WERI-Rb-1 (cell line): ENCODE data around the gene MACROD1.

Source experiments
- DNase-seq: peaks from one replicate; pipeline ENCODE4 v3.0.0-alpha.2; 2020
- H3K27ac ChIP-seq: fragments of 250-450 bp; sonication (Bioruptor Pico); 2 replicates; pipeline ENCODE4 v1.5.1; 2020; ENCODE audit warnings: mild to moderate bottlenecking, moderate library complexity
- H3K27me3 ChIP-seq: fragments of 250-450 bp; sonication (Bioruptor Pico); 2 replicates; pipeline ENCODE4 v1.5.1; 2021; ENCODE audit warnings: mild to moderate bottlenecking, low read depth, moderate library complexity; ENCODE audit not compliant: insufficient read depth, severe bottlenecking
- H3K36me3 ChIP-seq: fragments of 250-450 bp; sonication (Bioruptor Pico); 2 replicates; pipeline ENCODE4 v1.5.1; 2020; ENCODE audit warnings: mild to moderate bottlenecking, moderate library complexity
- H3K4me3 ChIP-seq: 2 replicates; pipeline ENCODE4 v1.5.1; 2011; ENCODE audit warnings: low read depth, mild to moderate bottlenecking, control low read depth, low read length
- H3K9me3 ChIP-seq: fragments of 250-450 bp; sonication (Bioruptor Pico); 2 replicates; pipeline ENCODE4 v1.5.1; 2021; ENCODE audit warnings: mild to moderate bottlenecking, moderate library complexity; ENCODE audit not compliant: severe bottlenecking
- CTCF ChIP-seq: IDR thresholded peaks from 2 replicates; pipeline ENCODE4 v1.5.1; 2011; ENCODE audit warnings: low read depth, mild to moderate bottlenecking, control low read depth, inconsistent platforms, low read length

MACROD1 gene

GRCh38 chr11:64045700-64046099, 120.2 kb downstream of the MACROD1 start:
- Histone ChIP-seq H3K9me3 (no peaks in the 10 kb centered on the region), H3K27ac (no peak overlapping the region), H3K36me3 (0 out of 2 replicates have a peak, but pooled peaks cover 2% of the 10 kb centered on the region), H3K4me3 (no peak overlapping the region), H3K27me3 (no peaks in the 10 kb centered on the region)
- no peak for TF ChIP-seq CTCF
- DNase-seq: no peak

GRCh38 chr11:64044730-64045393, 121.1 kb downstream of the MACROD1 start:
- DNase-seq: no peak
- Histone ChIP-seq H3K9me3 (no peaks in the 10 kb centered on the region), H3K4me3 (no peak overlapping the region), H3K27ac (no peak overlapping the region), H3K27me3 (no peaks in the 10 kb centered on the region), H3K36me3 (0 out of 2 replicates have a peak, but pooled peaks cover 2% of the 10 kb centered on the region)
- no peak for TF ChIP-seq CTCF

- DNase-seq: no peak
- no peaks in the 10 kb centered on the region for H3K9me3 ChIP-seq
- no peaks in the 10 kb centered on the region for H3K27me3 ChIP-seq
- H3K27ac ChIP-seq: no peak overlapping the region
- H3K36me3 ChIP-seq: 0 out of 2 replicates have a peak, but pooled peaks cover 2% of the 10 kb centered on the region
- TF ChIP-seq CTCF: no peak
- H3K4me3 ChIP-seq: no peak overlapping the region
Observed at GRCh38 chr11:64043545-64043944, 122.4 kb downstream of the MACROD1 start.

GRCh38 chr11:64042301-64042700, 123.6 kb downstream of the MACROD1 start:
- Histone ChIP-seq H3K27ac (no peak overlapping the region), H3K36me3 (0 out of 2 replicates have a peak, but pooled peaks cover 2% of the 10 kb centered on the region), H3K9me3 (no peaks in the 10 kb centered on the region), H3K27me3 (no peaks in the 10 kb centered on the region), H3K4me3 (no peak overlapping the region)
- TF ChIP-seq CTCF: no peak
- DNase-seq: no peak

- H3K4me3 ChIP-seq: no peak overlapping the region
- no peak overlapping the region for H3K27ac ChIP-seq
- H3K9me3 ChIP-seq: no peaks in the 10 kb centered on the region
- 0 out of 2 replicates have a peak, but pooled peaks cover 2% of the 10 kb centered on the region for H3K36me3 ChIP-seq
- no peak for DNase-seq
- no peak for TF ChIP-seq CTCF
- no peaks in the 10 kb centered on the region for H3K27me3 ChIP-seq
Observed at GRCh38 chr11:64041846-64042245, 124.1 kb downstream of the MACROD1 start.

GRCh38 chr11:64040684-64041322, 125.1 kb downstream of the MACROD1 start:
- DNase-seq: peak; percentile 60
- H3K9me3 ChIP-seq: no peaks in the 10 kb centered on the region
- 0 out of 2 replicates have a peak, but pooled peaks cover 2% of the 10 kb centered on the region for H3K36me3 ChIP-seq
- peak; percentile 95 for TF ChIP-seq CTCF
- H3K27me3 ChIP-seq: no peaks in the 10 kb centered on the region
- H3K4me3 ChIP-seq: no peak overlapping the region
- H3K27ac ChIP-seq: no peak overlapping the region
